Measurements from ENCODE around the gene CDH2. TPM values are rescaled to one million over a fixed set of nuclear protein-coding genes. Genes with fewer than 3 reads are reported as not detected.

CDH2 gene
- total and polyA plus RNA-seq, 4 donors = 0.14 to 5.0 (median 0.87) TPM

- no peaks in the 10 kb centered on the region for H3K36me3 ChIP-seq (ENCODE audit: control insufficient read depth in 4 of 4, insufficient read depth in 4 of 4, low read length in 4 of 4)
- TF ChIP-seq CTCF (IDR thresholded peaks at IDR 0.05; ENCODE audit: control extremely low read depth, extremely low read depth) = no peak
- no peak overlapping the region for H3K9ac ChIP-seq (ENCODE audit: insufficient read depth in 1 of 2, low read length in 2 of 2)
- DNase-seq (no peak), ATAC-seq (ENCODE audit: insufficient read depth, low FRiP score) (no peak)
- H3K4me3 ChIP-seq = no peak overlapping the region
- H3K27me3 ChIP-seq (ENCODE audit: control insufficient read depth in 3 of 3, insufficient read depth in 3 of 3, low read length in 2 of 3) = no peaks in the 10 kb centered on the region
- WGBS, 2 donors = 69 to 78% methylated on average over 4 of the region's 4 CpGs
- H3K4me1 ChIP-seq (ENCODE audit: control insufficient read depth in 5 of 5, insufficient read depth in 5 of 5, low read length in 5 of 5) = peaks cover 0 to 25% (median 6%) of the 10 kb centered on the region in 5 donors
- H3K9me3 ChIP-seq (ENCODE audit: control insufficient read depth in 4 of 4, insufficient read depth in 3 of 4, low read length in 3 of 4) = peaks cover 0 to 3% (median 0%) of the 10 kb centered on the region in 4 donors
- H3K27ac ChIP-seq (ENCODE audit: low read depth in 1 of 2, low read length in 1 of 2) = peak overlapping the region in 1 of 2 donors; percentile 71
Observed at GRCh38 chr18:28152354-28152753, 24.6 kb downstream of the CDH2 start.

- Histone ChIP-seq H3K27ac (ENCODE audit: low read depth in 1 of 2, low read length in 1 of 2) (peak overlapping the region in 1 of 2 donors; percentile 65), H3K9ac (ENCODE audit: insufficient read depth in 1 of 2, low read length in 2 of 2) (no peak overlapping the region), H3K36me3 (ENCODE audit: control insufficient read depth in 4 of 4, insufficient read depth in 4 of 4, low read length in 4 of 4) (no peaks in the 10 kb centered on the region), H3K27me3 (ENCODE audit: control insufficient read depth in 3 of 3, insufficient read depth in 3 of 3, low read length in 2 of 3) (no peaks in the 10 kb centered on the region), H3K4me1 (ENCODE audit: control insufficient read depth in 5 of 5, insufficient read depth in 5 of 5, low read length in 5 of 5) (peaks cover 0 to 25% (median 4%) of the 10 kb centered on the region in 5 donors), H3K9me3 (ENCODE audit: control insufficient read depth in 4 of 4, insufficient read depth in 3 of 4, low read length in 3 of 4) (peaks cover 0 to 3% (median 0%) of the 10 kb centered on the region in 4 donors), H3K4me3 (no peak overlapping the region)
- ATAC-seq (ENCODE audit: insufficient read depth, low FRiP score) (no peak), DNase-seq (no peak)
- WGBS, 2 donors = 87 to 93% methylated on average over 1 of the region's 1 CpG
- no peak for TF ChIP-seq CTCF (IDR thresholded peaks at IDR 0.05; ENCODE audit: control extremely low read depth, extremely low read depth)
Observed at GRCh38 chr18:28151434-28151833, 25.5 kb downstream of the CDH2 start.

- TF ChIP-seq CTCF (IDR thresholded peaks at IDR 0.05; ENCODE audit: control extremely low read depth, extremely low read depth) = no peak
- 90 to 96% methylated on average over 1 of the region's 1 CpG for WGBS, 2 donors
- Histone ChIP-seq H3K9ac (ENCODE audit: insufficient read depth in 1 of 2, low read length in 2 of 2) (no peak overlapping the region), H3K36me3 (ENCODE audit: control insufficient read depth in 4 of 4, insufficient read depth in 4 of 4, low read length in 4 of 4) (no peaks in the 10 kb centered on the region), H3K27me3 (ENCODE audit: control insufficient read depth in 3 of 3, insufficient read depth in 3 of 3, low read length in 2 of 3) (no peaks in the 10 kb centered on the region), H3K27ac (ENCODE audit: low read depth in 1 of 2, low read length in 1 of 2) (peak overlapping the region in 1 of 2 donors; percentile 65), H3K9me3 (ENCODE audit: control insufficient read depth in 4 of 4, insufficient read depth in 3 of 4, low read length in 3 of 4) (peaks cover 0 to 3% (median 0%) of the 10 kb centered on the region in 4 donors), H3K4me3 (no peak overlapping the region), H3K4me1 (ENCODE audit: control insufficient read depth in 5 of 5, insufficient read depth in 5 of 5, low read length in 5 of 5) (peaks cover 0 to 25% (median 4%) of the 10 kb centered on the region in 5 donors)
- DNase-seq = no peak
- ATAC-seq (ENCODE audit: insufficient read depth, low FRiP score) = no peak
Observed at GRCh38 chr18:28150925-28151324, 26.0 kb downstream of the CDH2 start.
